ENCODE results near the gene SLC7A10. TPM values are rescaled to one million over a fixed set of nuclear protein-coding genes. Genes with fewer than 3 reads are reported as not detected.

SLC7A10 gene
- total RNA-seq, 1 experiment from 2014 or later, result 1.1 TPM

GRCh38 chr19:33171222-33171795, 54.3 kb downstream of the SLC7A10 start:
- Histone ChIP-seq H3K27me3 (ENCODE audit: control insufficient read depth, insufficient read depth, low read length) (no peaks in the 10 kb centered on the region), H3K9me3 (ENCODE audit: control insufficient read depth, insufficient read depth, low read depth, low read length) (no peaks in the 10 kb centered on the region; the same call in 1 of the 2 replicates)

GRCh38 chr19:33168528-33168927, 57.1 kb downstream of the SLC7A10 start:
- ChIA-PET CTCF (no interaction called here), POLR2A (no interaction called here)

More at GRCh38 chr19:33171222-33171795, 54.3 kb downstream of the SLC7A10 start:
- no peak for DNase-seq (ENCODE audit: low read depth, low spot score)
- in situ Hi-C loops (cut with HindIII; ENCODE audit: low pct_unique_long_range_greater_than_20kb, low sequenced_read_pairs) (no loop called here), intact Hi-C loops (cut with micrococcal nuclease; ENCODE audit: unreplicated experiment) (no loop called here)
- Histone ChIP-seq H3K36me3 (ENCODE audit: control insufficient read depth, insufficient read depth, low read length) (no peaks in the 10 kb centered on the region; the same call in 1 of the 2 replicates), H3K4me1 (ENCODE audit: control insufficient read depth, insufficient read depth, low read length) (peaks cover 36% of the 10 kb centered on the region), H3K27ac (ENCODE audit: low read length) (no peak overlapping the region), H3K4me3 (ENCODE audit: low read depth in 2 of 2, low read length in 2 of 2) (no peak overlapping the region)
- POLR2A ChIA-PET, result no interaction called here
- no peak for ATAC-seq
- BruUV-seq (replicated peaks), result no TSS peak
- TF ChIP-seq REST (IDR thresholded peaks at IDR 0.05; ENCODE audit: insufficient read depth in 1 of 2, low read depth in 2 of 2, low read length in 1 of 2) (no peak), POLR2AphosphoS5 (IDR thresholded peaks at IDR 0.05; ENCODE audit: low read depth, low read length) (no peak), CTCF (IDR thresholded peaks at IDR 0.05) (no peak), SIN3A (IDR thresholded peaks at IDR 0.05; ENCODE audit: borderline replicate concordance, insufficient read depth, low read depth, low read length) (no peak), TCF7L2 (IDR thresholded peaks at IDR 0.05; ENCODE audit: low read depth, low read length) (no peak)
- CTCF ChIA-PET, result no interaction called here

More at GRCh38 chr19:33168528-33168927, 57.1 kb downstream of the SLC7A10 start:
- DNase-seq (ENCODE audit: low read depth, low spot score), result no peak
- Histone ChIP-seq H3K4me1 (ENCODE audit: control insufficient read depth, insufficient read depth, low read length) (peaks cover 17% of the 10 kb centered on the region), H3K9me3 (ENCODE audit: control insufficient read depth, insufficient read depth, low read depth, low read length) (no peaks in the 10 kb centered on the region; the same call in 1 of the 2 replicates), H3K36me3 (ENCODE audit: control insufficient read depth, insufficient read depth, low read length) (no peaks in the 10 kb centered on the region), H3K27me3 (ENCODE audit: control insufficient read depth, insufficient read depth, low read length) (no peaks in the 10 kb centered on the region), H3K27ac (ENCODE audit: low read length) (no peak overlapping the region), H3K4me3 (ENCODE audit: low read depth in 2 of 2, low read length in 2 of 2) (no peak overlapping the region)
- TF ChIP-seq SIN3A (IDR thresholded peaks at IDR 0.05; ENCODE audit: borderline replicate concordance, insufficient read depth, low read depth, low read length), result no peak
- no peak for TF ChIP-seq TCF7L2 (IDR thresholded peaks at IDR 0.05; ENCODE audit: low read depth, low read length)
- no peak for TF ChIP-seq REST (IDR thresholded peaks at IDR 0.05; ENCODE audit: insufficient read depth in 1 of 2, low read depth in 2 of 2, low read length in 1 of 2)
- no peak for TF ChIP-seq POLR2AphosphoS5 (IDR thresholded peaks at IDR 0.05; ENCODE audit: low read depth, low read length)
- TF ChIP-seq CTCF (IDR thresholded peaks at IDR 0.05), result no peak
- BruUV-seq (replicated peaks), result no TSS peak
- in situ Hi-C loops (cut with HindIII; ENCODE audit: low pct_unique_long_range_greater_than_20kb, low sequenced_read_pairs) (no loop called here), intact Hi-C loops (cut with micrococcal nuclease; ENCODE audit: unreplicated experiment) (no loop called here)
- ATAC-seq, result no peak

Measured in Panc1 (cell line).